T-helper 9 cell (primary cell): ENCODE results near the gene CCDC7.
"Not testable (repeated sequence)": the region's sequence is repeated elsewhere in the genome, so short reads cannot be mapped to it uniquely, and the experiment has no call there.

Experiments
- DNase-seq: peaks from one replicate; pipeline ENCODE4 v3.0.0-alpha.2; 2020

Gene CCDC7

DNA sequence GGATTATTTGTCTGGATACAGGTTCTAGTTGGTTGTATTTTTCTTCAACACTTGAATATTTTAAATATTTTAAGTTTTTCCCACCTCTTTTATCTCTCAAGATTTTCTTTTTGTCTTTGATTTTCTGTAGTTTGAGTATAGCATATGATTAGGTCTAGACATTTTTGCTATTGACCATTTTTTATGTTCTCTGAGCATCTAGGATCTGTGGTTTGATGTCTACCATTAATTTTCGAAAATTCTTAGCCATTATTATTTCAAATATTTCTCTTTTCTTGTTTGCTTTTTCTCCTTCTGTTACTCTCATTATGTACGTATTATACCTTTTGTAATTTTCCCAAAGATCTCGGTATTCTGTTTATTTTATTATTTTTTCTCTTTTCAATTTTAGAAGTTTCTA lies 293.0 kb downstream of the CCDC7 start:
- DNase-seq = no peak

- DNase-seq = no peak
These were observed 298.4 kb downstream of the CCDC7 start for GRCh38 chr10:32744321-32744720.

GRCh38 chr10:32746869-32747268 lies 300.9 kb downstream of the CCDC7 start:
- DNase-seq = no peak

- DNase-seq = no peak
These were observed 305.6 kb downstream of the CCDC7 start for GRCh38 chr10:32751582-32751981.

DNA sequence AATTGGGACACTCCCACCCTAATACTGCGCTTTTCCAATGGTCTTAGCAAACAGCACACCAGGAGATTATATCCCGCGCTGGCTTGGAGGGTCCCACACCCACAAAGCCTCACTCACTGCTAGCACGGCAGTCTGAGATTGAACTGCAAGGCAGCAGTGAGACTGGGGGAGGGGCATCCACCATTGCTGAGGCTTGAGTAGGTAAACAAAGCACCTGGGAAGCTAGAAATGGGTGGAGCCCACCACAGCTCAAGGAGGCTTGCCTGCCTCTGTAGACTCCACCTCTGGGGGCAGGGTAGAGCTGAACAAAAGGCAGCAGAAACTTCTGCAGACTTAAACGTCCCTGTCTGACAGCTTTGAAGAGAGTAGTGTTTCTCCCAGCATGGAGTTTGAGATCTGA lies 309.0 kb downstream of the CCDC7 start:
- DNase-seq = not testable (repeated sequence)

GRCh38 chr10:32771217-32771616 lies 325.3 kb downstream of the CCDC7 start:
- DNase-seq = no peak

DNA sequence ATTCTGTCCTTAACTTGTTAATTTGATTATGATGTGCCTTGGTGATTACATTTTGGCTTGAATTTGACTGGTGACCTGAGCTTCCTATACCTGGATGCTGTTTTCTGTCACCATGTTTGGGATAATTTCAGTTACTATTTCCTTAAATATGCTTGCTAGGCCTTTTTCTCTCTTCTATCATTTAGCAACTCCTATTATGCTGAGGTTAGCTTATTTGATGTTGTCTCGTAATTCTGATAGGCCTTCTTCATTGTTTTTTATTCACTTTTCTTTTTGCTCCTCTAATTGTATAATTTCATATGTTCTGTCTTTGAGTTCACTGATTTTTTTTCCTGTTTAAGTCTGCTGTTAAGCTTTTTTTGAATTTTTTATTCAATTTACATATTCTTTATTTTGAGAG lies 327.2 kb downstream of the CCDC7 start:
- DNase-seq = no peak

- no peak for DNase-seq
These were observed 341.0 kb downstream of the CCDC7 start for GRCh38 chr10:32786968-32787367.

GRCh38 chr10:32787690-32788284 lies 341.8 kb downstream of the CCDC7 start:
- DNase-seq = no peak

- DNase-seq = no peak
These were observed 342.4 kb downstream of the CCDC7 start for GRCh38 chr10:32788359-32788758.

GRCh38 chr10:32790483-32790882 lies 344.5 kb downstream of the CCDC7 start:
- DNase-seq = no peak

- no peak for DNase-seq
These were observed 347.1 kb downstream of the CCDC7 start for GRCh38 chr10:32793033-32793432.

GRCh38 chr10:32795598-32796183 lies 349.8 kb downstream of the CCDC7 start:
- DNase-seq = no peak

DNA sequence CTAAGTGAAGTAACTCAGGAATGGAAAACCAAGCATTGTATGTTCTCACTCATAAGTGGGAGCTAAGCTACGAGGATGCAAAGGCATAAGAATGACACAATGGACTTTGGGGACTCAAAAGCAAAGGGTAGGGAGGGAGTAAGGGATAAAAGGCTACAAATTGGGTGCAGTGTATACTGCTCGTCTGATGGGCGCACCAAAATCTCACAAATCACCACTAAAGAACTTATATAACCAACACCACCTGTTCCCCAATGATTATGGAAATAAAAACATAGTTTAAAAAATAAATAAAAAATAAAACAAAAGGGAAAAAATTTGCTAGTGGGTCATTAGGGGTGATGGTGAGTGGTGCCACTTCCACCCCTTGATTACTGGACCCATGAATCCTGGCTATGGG lies 351.5 kb downstream of the CCDC7 start:
- not testable (repeated sequence) for DNase-seq

DNA sequence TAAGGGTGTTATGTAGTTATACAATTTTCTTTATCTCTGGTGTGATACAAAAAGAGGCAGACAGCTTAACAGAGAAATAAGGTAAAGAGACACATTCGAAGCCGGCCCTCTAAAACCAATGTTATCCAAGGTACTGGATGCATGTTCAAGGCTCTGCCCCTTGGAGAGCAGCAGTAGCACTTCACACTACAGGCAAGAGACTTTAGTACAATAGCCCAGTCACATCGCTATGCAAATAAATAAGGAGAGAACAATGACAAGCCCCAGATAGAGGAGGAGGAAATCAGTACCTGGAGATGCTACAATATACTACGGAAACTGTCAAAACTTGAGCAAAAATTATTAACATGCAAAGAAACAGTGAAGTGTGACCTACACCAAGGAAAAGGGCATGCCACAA lies 401.0 kb downstream of the CCDC7 start:
- no peak for DNase-seq

GRCh38 chr10:32851301-32851700 lies 405.4 kb downstream of the CCDC7 start:
- DNase-seq = no peak

GRCh38 chr10:32854435-32854834 lies 408.5 kb downstream of the CCDC7 start:
- DNase-seq = no peak

GRCh38 chr10:32865170-32865569 lies 419.2 kb downstream of the CCDC7 start:
- no peak for DNase-seq

- DNase-seq = no peak
These were observed 432.0 kb downstream of the CCDC7 start for GRCh38 chr10:32877915-32878314.

DNA sequence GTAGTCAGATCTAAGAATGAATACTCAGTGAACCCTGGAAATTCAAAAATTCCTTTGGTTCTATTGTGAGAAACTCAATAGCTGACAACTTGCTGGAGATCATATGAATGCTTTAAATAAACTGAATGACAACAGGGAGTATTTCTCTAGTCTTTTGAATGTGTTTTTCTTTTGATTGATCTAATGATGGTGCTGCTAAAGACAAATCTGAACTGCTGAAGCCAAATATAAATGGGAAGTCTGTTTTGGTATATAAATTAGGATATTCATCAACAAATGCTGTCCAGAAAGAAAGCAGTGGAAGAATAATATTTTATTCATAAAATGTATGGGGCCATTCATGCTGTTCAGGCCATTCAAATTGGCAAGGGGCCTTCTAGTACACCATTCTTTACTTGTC lies 432.7 kb downstream of the CCDC7 start:
- no peak for DNase-seq

DNA sequence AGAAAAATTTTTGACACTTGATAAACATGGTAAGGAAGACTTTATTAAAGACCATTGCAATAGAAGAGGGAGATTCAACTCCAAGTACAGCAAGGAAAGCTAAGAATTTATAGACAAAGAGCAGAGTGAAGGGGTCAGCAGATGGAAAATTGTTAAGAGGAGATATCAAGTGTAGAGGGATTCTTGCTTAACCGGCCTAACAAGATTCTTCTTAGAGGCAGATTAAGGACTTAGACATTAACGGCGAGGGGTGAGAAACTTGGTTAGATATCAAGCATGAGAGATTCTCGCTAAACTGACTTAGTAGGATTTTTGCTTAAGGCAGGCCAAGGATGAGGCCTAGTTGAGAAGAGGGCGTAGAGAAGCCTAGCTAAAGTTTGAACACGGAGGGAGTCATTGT lies 436.1 kb downstream of the CCDC7 start:
- DNase-seq = no peak

DNA sequence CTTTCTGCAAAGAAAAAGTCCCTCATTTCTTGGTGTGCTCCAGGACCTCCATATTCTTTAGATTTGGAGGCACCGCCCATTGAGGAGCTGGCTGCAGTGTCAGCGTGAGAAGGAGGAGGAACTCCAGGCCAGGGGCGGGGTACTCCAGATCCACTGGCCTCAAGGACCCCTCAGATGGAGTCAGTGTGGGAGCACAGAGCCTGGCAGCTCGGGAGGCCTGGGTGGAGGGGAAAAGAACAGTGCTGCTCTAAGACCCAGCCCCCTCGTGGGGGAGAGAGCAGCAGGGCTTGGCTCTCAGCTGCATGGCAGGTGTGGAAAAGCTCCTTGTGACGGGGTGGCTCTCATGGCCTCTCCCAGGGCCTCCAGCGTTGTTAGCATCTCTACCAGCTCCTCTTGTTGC lies 441.5 kb downstream of the CCDC7 start:
- no peak for DNase-seq

GRCh38 chr10:32888161-32888927 lies 442.4 kb downstream of the CCDC7 start:
- no peak for DNase-seq

GRCh38 chr10:32889631-32890212 lies 443.8 kb downstream of the CCDC7 start:
- no peak for DNase-seq
